ENCODE measurements around the gene LAD1.

GRCh38 chr1:201331166-201331565 lies 68.0 kb downstream of the LAD1 start:
- TF ChIP-seq CTCF (conservative IDR thresholded peaks at IDR 0.05 in 1 of 2, IDR thresholded peaks at IDR 0.05 in 1 of 2; ENCODE audit: low read depth in 1 of 2, low read length in 2 of 2) (no peak), EZH2 (IDR thresholded peaks at IDR 0.05; ENCODE audit: low read length, missing control alignments) (no peak)

Measured in fibroblast of lung (primary cell).